Activated CD4-positive, alpha-beta T cell treated with anti-CD3 and anti-CD28 coated beads, Interleukin-2, amount 10 ng/mL, durations not matched to agents 7 days and 5 days (primary cell): ENCODE data around the gene NUPR2. TPM values are rescaled to one million over a fixed set of nuclear protein-coding genes. Genes with fewer than 3 reads are reported as not detected.
"Not testable (repeated sequence)": the region's sequence is repeated elsewhere in the genome, so short reads cannot be mapped to it uniquely, and the experiment has no call there.

ENCODE experiments used
- CTCF ChIA-PET: fragments of 350-600 bp; sonication (Branson Sonifier 250); formaldehyde crosslinking; loops from one replicate; lab custom pipeline; 2021; ENCODE audit warnings: antibody characterized with exemption; lab: Charles Lee
- POLR2A ChIA-PET: fragments of 350-600 bp; sonication (Branson Sonifier 250); formaldehyde crosslinking; loops from one replicate; lab custom pipeline; 2021; ENCODE audit warnings: antibody characterized with exemption; lab: Charles Lee
- DNase-seq: peaks from one replicate; pipeline ENCODE4 v3.0.0-alpha.2; 2020
- H3K27ac Mint-ChIP-seq: one replicate; pipeline ENCODE4 v1.8.0; 2021; ENCODE audit warnings: mild to moderate bottlenecking, moderate library complexity, mixed read lengths
- H3K27me3 Mint-ChIP-seq: one replicate; pipeline ENCODE4 v1.8.0; 2021; ENCODE audit warnings: mixed read lengths
- H3K36me3 Mint-ChIP-seq: one replicate; pipeline ENCODE4 v1.8.0; 2021; ENCODE audit warnings: low read depth, mixed read lengths
- H3K4me1 Mint-ChIP-seq: one replicate; pipeline ENCODE4 v1.8.0; 2021; ENCODE audit warnings: mixed read lengths
- H3K4me3 Mint-ChIP-seq: one replicate; pipeline ENCODE4 v1.8.0; 2021; ENCODE audit warnings: mild to moderate bottlenecking, moderate library complexity, mixed read lengths
- H3K9me3 Mint-ChIP-seq: one replicate; pipeline ENCODE4 v1.8.0; 2021; ENCODE audit warnings: mixed read lengths
- total RNA-seq, 2 experiments: library from RNA; stranded (reverse); gene quantifications; one replicate each; pipeline ENCODE4 v1.2.3, GENCODE V29; 2021

Gene NUPR2, protein sequence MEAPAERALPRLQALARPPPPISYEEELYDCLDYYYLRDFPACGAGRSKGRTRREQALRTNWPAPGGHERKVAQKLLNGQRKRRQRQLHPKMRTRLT
- not detected for total RNA-seq

- H3K36me3 Mint-ChIP-seq = no peaks in the 10 kb centered on the region
- no peak for DNase-seq
- POLR2A ChIA-PET = no interaction called here
- H3K9me3 Mint-ChIP-seq = no peaks in the 10 kb centered on the region
- H3K27ac Mint-ChIP-seq = no peak within 1 kb of the TSS
- H3K27me3 Mint-ChIP-seq = peaks cover 10% of the 10 kb centered on the region
- H3K4me1 Mint-ChIP-seq = no peaks in the 10 kb centered on the region
- no peak within 1 kb of the TSS for H3K4me3 Mint-ChIP-seq
- CTCF ChIA-PET = interaction anchor here (0.6 kb wide), 1 partner anchor 91 kb away, joined by 4 read pairs; no protein-coding TSS in a partner anchor
These were observed at the start of gene NUPR2 for GRCh38 chr7:56115852-56116538. TSS of gene NUPR2 (minus strand) at chr7:56116417. CDS start at chr7:56116314, 103 bp downstream.

DNA sequence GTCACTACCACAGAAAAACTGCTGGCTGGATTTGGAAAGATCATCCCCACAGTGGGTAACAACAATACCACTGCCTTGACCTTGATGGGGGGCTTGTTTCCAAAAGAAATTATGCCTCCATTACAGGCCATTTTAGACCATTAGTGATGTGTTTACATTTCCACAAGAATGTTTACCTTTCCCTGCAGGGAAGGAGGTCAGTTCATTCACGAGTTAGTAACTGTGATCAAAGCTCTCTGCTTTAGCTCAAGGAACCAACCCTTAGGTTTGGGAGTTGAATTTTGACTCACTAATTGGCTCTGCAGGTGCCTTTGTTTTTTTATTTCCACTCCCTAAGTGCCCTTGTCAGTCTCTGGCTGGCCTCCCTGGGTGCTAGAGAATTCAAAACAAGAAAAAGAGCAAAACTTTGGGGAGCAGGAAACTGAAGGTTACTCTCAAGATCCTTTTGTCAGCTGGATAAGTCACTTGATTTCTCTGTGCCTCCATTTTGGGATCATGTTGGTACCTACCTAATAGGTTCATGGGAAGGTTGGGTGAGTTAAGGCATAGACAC lies 41.1 kb upstream of the NUPR2 start:
- no peaks in the 10 kb centered on the region for H3K27me3 Mint-ChIP-seq
- no peak for DNase-seq
- no peaks in the 10 kb centered on the region for H3K4me1 Mint-ChIP-seq
- ChIA-PET CTCF (no interaction called here), POLR2A (no interaction called here)
- H3K27ac Mint-ChIP-seq = no peak overlapping the region
- no peaks in the 10 kb centered on the region for H3K36me3 Mint-ChIP-seq
- no peak overlapping the region for H3K4me3 Mint-ChIP-seq
- H3K9me3 Mint-ChIP-seq = peaks cover 11% of the 10 kb centered on the region

DNA sequence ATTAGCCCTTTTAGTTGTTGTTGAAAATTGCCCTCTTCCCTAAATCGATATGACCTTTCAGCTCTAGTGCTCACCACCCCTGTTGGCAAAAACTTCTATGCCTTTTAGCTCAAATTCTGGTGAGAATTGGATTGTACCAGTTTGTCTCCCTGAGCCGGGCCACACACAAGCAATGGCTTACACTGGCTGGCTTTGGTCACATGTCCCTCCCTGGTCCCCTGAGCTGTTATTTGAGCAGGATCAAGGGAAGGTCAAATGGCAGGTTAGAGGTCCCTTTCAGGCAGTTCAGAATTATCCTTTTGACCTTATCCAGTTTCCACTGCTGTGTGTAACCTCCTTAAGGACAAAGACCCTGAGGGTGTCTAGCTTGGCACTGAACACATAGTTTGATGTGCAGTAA lies 14.8 kb upstream of the NUPR2 start:
- POLR2A ChIA-PET, H3K9me3 Mint-ChIP-seq, H3K36me3 Mint-ChIP-seq, H3K4me3 Mint-ChIP-seq, DNase-seq, H3K4me1 Mint-ChIP-seq, H3K27me3 Mint-ChIP-seq, H3K27ac Mint-ChIP-seq: not testable (repeated sequence)
- CTCF ChIA-PET = interaction anchor here (0.6 kb wide), 1 partner anchor 88 kb away, joined by 3 read pairs; no protein-coding TSS in a partner anchor

GRCh38 chr7:56127241-56127975 lies 11.2 kb upstream of the NUPR2 start:
- H3K4me3 Mint-ChIP-seq = no peak overlapping the region
- H3K27me3 Mint-ChIP-seq = no peaks in the 10 kb centered on the region
- no peaks in the 10 kb centered on the region for H3K4me1 Mint-ChIP-seq
- H3K9me3 Mint-ChIP-seq = no peaks in the 10 kb centered on the region
- CTCF ChIA-PET = no interaction called here
- H3K27ac Mint-ChIP-seq = no peak overlapping the region
- no peak for DNase-seq
- H3K36me3 Mint-ChIP-seq = no peaks in the 10 kb centered on the region
- POLR2A ChIA-PET = no interaction called here

- CTCF ChIA-PET = no interaction called here
- Mint-ChIP-seq H3K4me3 (no peak overlapping the region), H3K27me3 (no peaks in the 10 kb centered on the region), H3K36me3 (no peaks in the 10 kb centered on the region), H3K9me3 (no peaks in the 10 kb centered on the region), H3K27ac (no peak overlapping the region), H3K4me1 (no peaks in the 10 kb centered on the region)
- no peak for DNase-seq
- POLR2A ChIA-PET = no interaction called here
These were observed 9.6 kb upstream of the NUPR2 start for GRCh38 chr7:56125831-56126230.

DNA sequence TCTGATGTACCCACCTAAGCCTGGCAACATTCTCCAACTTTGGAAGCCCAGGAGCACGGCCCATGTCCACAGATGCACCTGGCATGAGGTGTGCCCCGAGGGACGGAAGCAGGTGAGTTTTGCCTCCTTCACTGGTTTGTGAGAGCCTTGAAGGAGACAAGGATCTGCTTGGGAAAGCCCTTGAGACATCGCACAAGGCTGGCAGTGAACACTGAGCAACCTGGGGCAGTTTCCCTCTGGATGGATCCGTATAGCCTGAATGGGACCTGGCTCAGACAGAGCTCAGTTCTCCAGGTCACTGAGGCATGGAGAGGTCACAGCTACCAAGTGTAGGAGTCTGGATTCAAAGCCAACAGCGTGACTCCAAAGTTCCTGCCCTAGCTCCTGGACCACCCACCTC lies 8.8 kb upstream of the NUPR2 start:
- Mint-ChIP-seq H3K36me3 (no peaks in the 10 kb centered on the region), H3K27ac (no peak overlapping the region), H3K4me3 (no peak overlapping the region), H3K4me1 (no peaks in the 10 kb centered on the region), H3K27me3 (no peaks in the 10 kb centered on the region), H3K9me3 (no peaks in the 10 kb centered on the region)
- POLR2A ChIA-PET = no interaction called here
- DNase-seq = no peak
- CTCF ChIA-PET = no interaction called here

DNA sequence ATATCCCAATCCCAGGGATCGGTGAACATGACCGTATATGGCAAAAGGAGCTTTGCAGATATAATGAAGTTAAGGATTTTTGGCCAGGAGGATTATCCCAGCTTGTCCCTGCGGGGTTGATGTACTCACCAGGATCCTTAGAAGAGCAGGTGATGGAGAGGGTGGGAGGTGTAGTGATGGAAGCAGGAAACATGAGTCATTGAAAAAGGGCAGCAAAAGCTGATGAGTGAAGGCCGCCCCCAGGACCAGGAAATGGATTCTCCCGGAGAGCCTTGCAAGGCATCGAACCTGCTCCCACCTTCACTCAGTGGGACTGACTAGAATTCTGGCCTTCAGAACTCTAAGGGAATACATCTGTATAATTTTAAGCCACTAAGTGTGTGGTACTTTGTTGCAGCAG lies 5.2 kb upstream of the NUPR2 start:
- POLR2A ChIA-PET = no interaction called here
- H3K27me3 Mint-ChIP-seq = peaks cover 8% of the 10 kb centered on the region
- no peaks in the 10 kb centered on the region for H3K36me3 Mint-ChIP-seq

DNA sequence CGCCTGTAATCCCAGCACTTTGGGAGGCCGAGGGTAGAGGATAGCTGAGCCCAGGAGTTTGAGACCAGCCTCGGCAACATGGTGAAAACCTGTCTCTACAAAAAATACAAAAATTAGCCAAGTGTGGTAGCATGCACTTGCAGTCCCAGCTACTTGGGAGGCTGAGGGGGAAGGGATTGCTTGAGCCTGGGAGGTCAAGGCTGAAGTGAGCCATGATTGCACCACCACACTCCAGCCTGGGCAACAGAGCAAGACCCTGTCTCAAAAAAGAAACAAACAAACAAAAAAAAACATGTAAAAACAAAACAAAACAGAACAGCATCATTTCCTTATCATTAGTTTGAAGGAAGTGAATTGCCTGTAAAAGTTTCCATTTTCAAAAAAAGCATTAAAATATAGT lies 4.0 kb downstream of the NUPR2 start:
- H3K4me1 Mint-ChIP-seq = peaks cover 15% of the 10 kb centered on the region
- CTCF ChIA-PET, H3K27ac Mint-ChIP-seq, H3K9me3 Mint-ChIP-seq, H3K4me3 Mint-ChIP-seq, H3K27me3 Mint-ChIP-seq, DNase-seq, POLR2A ChIA-PET, H3K36me3 Mint-ChIP-seq: not testable (repeated sequence)

More for the DNA sequence above, 5.2 kb upstream of the NUPR2 start:
- Mint-ChIP-seq H3K9me3 (no peaks in the 10 kb centered on the region), H3K4me3 (no peak overlapping the region), H3K27ac (no peak overlapping the region), H3K4me1 (no peaks in the 10 kb centered on the region)
- CTCF ChIA-PET = no interaction called here
- no peak for DNase-seq

DNA sequence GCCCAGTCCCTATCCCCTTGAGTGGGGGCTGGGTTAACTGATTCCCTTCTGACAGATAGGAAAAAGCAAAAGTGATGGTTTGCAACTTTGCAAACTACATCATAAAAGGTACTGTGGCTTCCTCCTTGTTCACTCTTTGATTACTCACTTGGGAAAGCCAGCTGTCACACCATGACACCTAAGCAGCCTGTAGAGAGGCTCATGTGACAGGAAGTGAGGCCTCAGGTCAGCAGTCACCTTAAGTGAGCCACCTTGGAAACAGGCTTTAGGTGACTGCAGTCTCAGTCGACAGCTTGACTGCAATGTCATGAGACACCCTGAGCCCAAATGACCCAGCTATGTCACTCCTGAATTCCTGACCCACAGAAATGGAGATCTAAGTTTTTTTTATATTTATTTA lies 5.6 kb downstream of the NUPR2 start:
- CTCF ChIA-PET = no interaction called here
- H3K4me3 Mint-ChIP-seq = no peak overlapping the region
- H3K27me3 Mint-ChIP-seq = no peaks in the 10 kb centered on the region
- no peak for DNase-seq
- H3K36me3 Mint-ChIP-seq = peaks cover 15% of the 10 kb centered on the region
- peaks cover 24% of the 10 kb centered on the region for H3K4me1 Mint-ChIP-seq
- POLR2A ChIA-PET = no interaction called here
- H3K27ac Mint-ChIP-seq = no peak overlapping the region
- H3K9me3 Mint-ChIP-seq = peaks cover 3% of the 10 kb centered on the region

- POLR2A ChIA-PET = no interaction called here
- no peak for DNase-seq
- Mint-ChIP-seq H3K27me3 (no peaks in the 10 kb centered on the region), H3K4me3 (no peak overlapping the region), H3K36me3 (peaks cover 24% of the 10 kb centered on the region), H3K4me1 (peaks cover 36% of the 10 kb centered on the region), H3K27ac (no peak overlapping the region), H3K9me3 (peaks cover 3% of the 10 kb centered on the region)
- CTCF ChIA-PET = interaction anchor here (0.8 to 1.0 kb wide), 2 partner anchors 33 to 222 kb away, joined by 3 to 4 read pairs; no protein-coding TSS in a partner anchor
These were observed 8.3 kb downstream of the NUPR2 start for GRCh38 chr7:56107954-56108258.

DNA sequence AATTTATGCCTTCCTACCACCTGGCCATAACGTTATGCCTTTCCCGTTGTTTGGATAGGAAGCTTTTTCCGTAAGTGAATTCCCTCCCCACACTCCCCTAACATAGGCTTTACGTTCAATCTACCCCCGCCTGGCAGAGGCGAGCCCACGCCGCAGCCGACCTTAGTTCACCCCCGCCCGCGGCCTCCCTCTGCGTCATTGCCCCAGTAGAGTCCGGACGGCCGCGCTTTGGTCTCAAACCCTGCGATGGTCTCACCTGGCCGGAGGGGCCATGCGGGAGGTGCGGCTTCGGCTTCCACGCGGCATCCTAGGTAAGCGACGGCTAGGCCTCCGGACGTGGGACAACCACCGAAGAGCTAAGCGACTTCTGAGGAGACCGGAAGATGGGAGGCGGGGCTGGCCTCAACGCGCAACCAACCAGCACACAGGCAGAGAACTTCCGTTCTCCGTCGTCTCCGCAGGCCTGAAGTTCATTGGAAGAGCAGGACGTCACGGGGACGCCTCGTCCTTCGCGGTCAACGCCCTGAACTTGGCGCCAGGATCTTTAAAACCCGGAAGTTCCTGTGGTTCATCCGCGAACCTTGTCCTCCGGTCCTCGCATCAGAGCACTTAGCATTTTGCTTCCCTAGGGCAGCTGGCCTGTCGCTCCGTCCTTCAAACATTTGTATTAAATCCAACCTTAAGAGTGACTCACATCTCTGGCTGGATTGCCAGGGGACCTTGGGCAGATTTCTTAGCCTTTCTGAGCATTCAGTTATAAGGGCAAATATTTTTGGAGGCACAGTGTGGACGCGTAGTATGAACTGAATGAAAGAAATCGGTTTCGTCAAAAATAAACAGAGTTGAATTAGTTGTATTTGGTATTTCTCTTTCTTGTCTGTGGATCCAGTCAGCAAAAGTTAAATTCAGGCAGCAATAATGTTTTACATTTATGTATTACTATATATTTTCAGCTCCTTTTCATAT lies 9.8 kb downstream of the NUPR2 start, which contains the start of gene CHCHD2:
Gene CHCHD2, minus strand, starts transcription at position 369 of the 966 bp plus-strand sequence. Its CDS starts 63 bp downstream, at position 306.
- peaks cover 39% of the 10 kb centered on the region for H3K4me1 Mint-ChIP-seq
- ChIA-PET CTCF (interaction anchor here (0.5 to 0.7 kb wide), 4 partner anchors 32 to 667 kb away, joined by 3 to 4 read pairs (median 3); no protein-coding TSS in a partner anchor), POLR2A (no interaction called here)
- peak within 1 kb of the TSS; percentile 96 for H3K4me3 Mint-ChIP-seq
- peaks cover 3% of the 10 kb centered on the region for H3K9me3 Mint-ChIP-seq
- peak within 1 kb of the TSS; percentile 97 for H3K27ac Mint-ChIP-seq
- peak; percentile 95 for DNase-seq
- H3K27me3 Mint-ChIP-seq = no peaks in the 10 kb centered on the region
- H3K36me3 Mint-ChIP-seq = peaks cover 31% of the 10 kb centered on the region

DNA sequence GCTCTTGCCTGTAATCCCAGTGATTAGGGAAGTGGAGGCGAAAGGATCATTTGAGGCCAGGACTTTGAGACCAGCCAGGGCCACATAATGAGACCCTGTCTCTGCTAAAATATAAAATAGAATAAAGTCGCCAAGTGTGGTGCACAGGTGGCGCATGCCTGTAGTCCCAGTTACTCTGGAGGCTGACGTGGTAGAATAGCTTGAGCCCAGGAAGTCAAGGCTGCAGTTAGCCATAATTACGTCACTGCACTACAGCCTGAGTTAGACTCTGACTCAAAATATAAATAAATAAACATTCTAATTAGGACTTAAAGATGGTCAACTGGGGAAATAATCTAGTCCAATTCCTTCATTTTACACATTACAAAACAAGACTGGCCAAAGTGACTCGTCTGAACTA lies 10.7 kb downstream of the NUPR2 start:
- H3K27ac Mint-ChIP-seq = peak overlapping the region; percentile 97
- no peaks in the 10 kb centered on the region for H3K27me3 Mint-ChIP-seq
- H3K4me1 Mint-ChIP-seq = peaks cover 36% of the 10 kb centered on the region
- H3K4me3 Mint-ChIP-seq = peak overlapping the region; percentile 96
- H3K9me3 Mint-ChIP-seq = peaks cover 3% of the 10 kb centered on the region
- DNase-seq = peak; percentile 55
- peaks cover 39% of the 10 kb centered on the region for H3K36me3 Mint-ChIP-seq
- CTCF ChIA-PET = interaction anchor here (0.6 to 0.7 kb wide), 2 partner anchors 31 to 666 kb away, joined by 3 read pairs; no protein-coding TSS in a partner anchor
- POLR2A ChIA-PET = no interaction called here
